Subcutaneous adipose tissue (tissue), 4 donors: ENCODE results near the gene FHL2. TPM values are rescaled to one million over a fixed set of nuclear protein-coding genes. Genes with fewer than 3 reads are reported as not detected.

ENCODE experiments used
- total RNA-seq, 4 donors: library from RNA; depleted of rRNA; stranded (reverse); fragments of >200 nt; gene quantifications; one replicate each; pipeline ENCODE4 v1.1.0, GENCODE V29; 2016
- TF ChIP-seq, protein P1 (sequence below): fragments of 450-650 bp; IDR thresholded peaks from one replicate; pipeline ENCODE4 v1.5.1; 2016; ENCODE audit warnings: low read depth, mild to moderate bottlenecking, control low read depth, antibody characterized with exemption, moderate library complexity

Gene FHL2
- total RNA-seq, 4 donors from 2014 or later: 24.1 to 35.9 (median 30.2) TPM

DNA sequence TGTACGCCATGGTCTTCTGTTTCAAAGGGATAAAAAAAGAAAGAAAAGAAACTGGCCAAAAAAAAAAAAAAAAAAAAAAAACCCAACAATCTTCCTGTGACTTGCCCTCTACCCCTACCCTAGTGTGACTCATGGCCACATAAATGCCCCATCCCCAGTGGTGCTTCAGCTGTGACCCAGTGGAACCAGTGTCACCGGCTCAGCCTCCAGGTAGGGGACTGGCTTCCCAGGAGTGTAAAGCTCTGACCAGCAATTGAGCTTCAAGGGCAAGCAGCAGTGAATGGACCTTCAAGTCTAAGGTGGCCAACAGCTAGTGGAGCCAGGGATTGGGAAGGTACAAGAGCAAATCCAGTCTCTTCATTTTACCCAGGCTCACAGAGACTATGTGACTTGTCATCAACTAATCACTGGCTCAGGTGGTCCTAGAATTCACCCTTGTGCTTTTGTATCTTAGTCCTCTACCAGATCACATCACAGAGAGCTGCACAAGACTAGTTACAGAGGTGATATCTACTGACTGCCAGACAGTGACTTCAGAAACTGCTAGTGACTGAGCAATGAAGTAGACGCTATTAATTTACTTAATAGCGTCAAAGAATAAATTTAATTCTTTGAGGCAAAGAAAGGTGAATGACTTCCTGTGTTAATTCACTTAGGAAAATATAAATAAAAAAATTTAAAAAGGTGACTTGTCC is 68.0 kb downstream of the FHL2 start:
- TF ChIP-seq, protein P1, sequence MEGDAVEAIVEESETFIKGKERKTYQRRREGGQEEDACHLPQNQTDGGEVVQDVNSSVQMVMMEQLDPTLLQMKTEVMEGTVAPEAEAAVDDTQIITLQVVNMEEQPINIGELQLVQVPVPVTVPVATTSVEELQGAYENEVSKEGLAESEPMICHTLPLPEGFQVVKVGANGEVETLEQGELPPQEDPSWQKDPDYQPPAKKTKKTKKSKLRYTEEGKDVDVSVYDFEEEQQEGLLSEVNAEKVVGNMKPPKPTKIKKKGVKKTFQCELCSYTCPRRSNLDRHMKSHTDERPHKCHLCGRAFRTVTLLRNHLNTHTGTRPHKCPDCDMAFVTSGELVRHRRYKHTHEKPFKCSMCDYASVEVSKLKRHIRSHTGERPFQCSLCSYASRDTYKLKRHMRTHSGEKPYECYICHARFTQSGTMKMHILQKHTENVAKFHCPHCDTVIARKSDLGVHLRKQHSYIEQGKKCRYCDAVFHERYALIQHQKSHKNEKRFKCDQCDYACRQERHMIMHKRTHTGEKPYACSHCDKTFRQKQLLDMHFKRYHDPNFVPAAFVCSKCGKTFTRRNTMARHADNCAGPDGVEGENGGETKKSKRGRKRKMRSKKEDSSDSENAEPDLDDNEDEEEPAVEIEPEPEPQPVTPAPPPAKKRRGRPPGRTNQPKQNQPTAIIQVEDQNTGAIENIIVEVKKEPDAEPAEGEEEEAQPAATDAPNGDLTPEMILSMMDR: no peak

DNA sequence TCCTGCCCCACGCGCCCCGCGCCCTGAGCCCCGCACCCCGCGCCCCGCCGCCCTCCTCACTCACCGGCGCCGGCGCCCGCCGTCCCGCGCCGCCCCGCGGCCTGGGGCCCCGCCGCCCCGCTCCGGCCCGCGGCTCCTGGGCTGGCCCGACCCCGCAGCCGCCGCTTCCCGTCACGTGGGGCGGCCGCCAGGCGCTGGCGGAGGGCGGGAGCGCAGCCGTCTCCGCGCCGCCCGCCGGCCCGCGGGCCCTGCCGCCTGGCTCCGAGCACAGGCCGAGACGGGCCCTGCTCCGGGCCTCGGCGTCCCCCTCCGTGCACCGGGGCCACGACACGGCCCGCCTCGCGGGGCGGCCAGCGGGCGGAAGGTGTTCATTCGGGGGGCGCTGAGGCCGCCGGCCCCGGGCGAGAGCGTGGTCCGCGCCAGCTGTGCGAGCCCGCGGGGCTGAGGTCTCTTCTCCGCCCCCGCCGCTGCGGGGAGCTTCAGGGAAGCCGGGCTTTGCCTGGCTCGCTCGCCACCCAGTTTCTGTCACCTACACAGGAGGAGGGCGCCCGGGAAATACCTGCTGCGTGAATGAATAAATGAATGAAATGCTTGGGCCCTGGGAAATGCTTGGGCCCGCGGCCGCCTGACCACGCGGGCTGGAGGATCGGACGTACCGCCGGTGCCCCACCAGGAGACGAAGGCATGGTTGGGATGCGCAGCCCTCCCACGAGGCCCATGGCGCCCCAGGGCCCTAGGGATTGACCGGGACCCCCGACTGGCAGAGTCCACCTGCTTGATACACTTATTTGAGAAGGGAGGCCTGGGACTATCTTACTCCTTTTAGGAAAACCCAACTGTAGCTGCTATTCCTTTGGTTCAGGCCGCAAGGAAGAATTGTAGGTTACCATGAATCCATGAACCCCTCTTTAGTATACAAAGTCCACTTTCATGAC is 69.0 kb downstream of the FHL2 start, which contains the start of gene TGFBRAP1:
TSS of gene TGFBRAP1 (minus strand) at position 175 of the 935 bp plus-strand sequence. CDS start 21,434 bp downstream, outside the sequence.
- TF ChIP-seq, protein P1: no peak

DNA sequence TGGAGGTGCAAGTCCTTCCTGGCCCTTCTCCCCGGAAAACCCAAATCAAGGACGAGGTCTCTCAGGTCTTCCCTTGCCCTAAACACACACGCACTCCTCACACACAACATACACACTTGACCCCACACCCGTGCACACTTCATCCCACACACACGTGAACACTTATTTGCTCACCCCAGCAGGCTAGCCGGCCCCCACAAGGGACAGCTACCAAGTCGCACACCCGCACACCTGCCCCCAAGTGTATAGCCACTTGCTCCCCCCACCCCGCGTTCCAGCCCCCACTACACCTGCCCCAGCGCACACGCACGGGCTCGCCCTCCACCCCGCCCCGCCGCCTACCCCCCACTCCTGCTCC is 69.7 kb downstream of the FHL2 start:
- TF ChIP-seq, protein P1: no peak

DNA sequence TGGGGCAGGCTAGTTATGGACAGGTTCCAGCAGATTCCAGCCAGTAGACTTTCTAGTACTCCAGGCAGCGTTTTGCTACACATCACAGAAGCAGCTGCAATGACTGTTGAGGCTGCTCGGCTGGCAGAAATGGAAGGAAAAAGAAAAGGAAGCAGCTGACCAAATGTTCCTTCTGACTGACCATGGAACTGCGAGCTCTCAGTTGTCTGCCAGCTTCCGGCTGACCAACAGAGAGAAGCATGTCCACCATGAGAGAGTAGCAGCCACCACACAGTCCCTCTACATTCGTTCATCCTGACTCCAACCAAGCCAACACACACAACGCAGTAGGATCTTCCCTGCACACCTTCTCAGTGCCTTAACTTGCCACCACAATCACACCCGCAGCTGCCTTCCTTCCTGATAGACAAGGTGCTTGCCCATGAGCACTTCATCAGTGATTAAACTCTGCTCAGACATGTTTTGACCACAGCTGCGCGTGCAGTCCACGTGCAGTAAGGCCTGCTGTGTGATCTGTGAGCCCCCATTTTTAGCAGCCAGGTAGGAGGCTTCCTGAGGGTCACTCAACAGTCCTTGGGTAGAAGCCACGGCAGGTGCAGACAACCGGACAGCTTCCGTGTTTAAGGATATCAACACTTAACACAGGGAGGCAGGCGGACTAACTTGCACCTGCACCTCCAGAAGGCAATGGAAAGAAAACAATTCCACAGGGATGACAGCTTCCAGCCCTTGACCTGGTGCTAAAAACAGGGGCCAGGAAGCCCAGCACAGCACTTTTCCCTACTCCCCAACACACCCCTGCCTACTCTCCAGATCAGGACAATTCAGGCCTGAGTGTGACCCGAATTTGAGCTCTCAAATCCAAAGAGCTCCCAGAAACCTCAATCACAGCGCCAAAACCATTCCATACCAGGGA is 70.3 kb downstream of the FHL2 start:
- TF ChIP-seq, protein P1: no peak

DNA sequence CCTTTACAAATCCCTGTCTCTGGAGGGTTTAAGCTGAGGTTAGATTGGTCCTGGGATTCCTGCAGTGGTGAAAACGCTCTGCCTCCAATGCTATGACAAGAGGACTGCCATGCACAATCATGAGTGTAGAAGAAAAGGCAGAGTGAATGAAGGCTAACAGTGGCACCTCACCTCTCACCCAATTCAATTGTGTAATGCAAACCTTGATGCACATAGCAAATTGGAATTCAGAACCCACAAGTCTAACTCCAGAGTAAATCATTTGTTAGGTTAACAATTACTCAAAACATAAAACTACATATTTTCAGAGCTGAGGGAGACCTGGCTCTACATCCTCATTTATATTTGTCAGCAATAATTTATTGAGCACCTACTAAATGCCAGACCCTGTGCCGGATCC is 71.2 kb downstream of the FHL2 start:
- TF ChIP-seq, protein P1: no peak

DNA sequence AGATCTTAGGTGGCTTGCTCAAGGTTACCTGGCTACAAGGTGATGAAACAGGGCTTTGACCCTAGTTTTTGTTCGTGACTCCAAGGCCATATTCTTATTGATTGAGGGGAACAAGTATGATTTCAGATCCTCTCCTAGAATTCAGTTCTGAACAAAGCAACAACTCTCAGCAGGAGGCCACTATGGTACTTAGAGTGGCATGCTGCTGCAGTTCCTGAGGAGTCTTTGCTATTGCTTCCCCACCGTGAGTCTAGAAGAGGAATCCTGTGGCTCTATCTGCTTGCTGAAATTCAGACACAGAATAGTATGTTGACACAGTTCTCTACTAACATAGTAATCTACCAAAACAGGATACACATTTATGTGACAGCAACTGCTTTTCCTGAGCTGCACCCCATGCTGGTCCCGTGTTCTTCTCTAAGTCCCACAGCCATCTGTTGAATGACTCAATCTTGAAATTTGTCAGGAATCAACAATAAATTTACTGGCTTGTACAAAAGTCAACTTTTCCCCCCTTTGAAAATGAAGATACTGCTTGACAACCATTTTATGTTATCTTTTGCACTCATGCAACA is 73.4 kb downstream of the FHL2 start:
- TF ChIP-seq, protein P1: no peak
